Body of pancreas (tissue), 4 donors: ENCODE results near the gene HACD3. TPM values are rescaled to one million over a fixed set of nuclear protein-coding genes. Genes with fewer than 3 reads are reported as not detected.

Experiments used
- ATAC-seq: fragments of 150-250 bp; one replicate; pipeline ENCODE4 v1.9.1; 2016
- DNase-seq, 4 donors: peaks; one replicate each; pipeline ENCODE4 v3.0.0-alpha.2; 2019
- H3K27ac ChIP-seq, 4 donors: fragments of 200-600 bp; sonication (generic); 1 replicate in 3 of 4; 2 replicates in 1 of 4; pipeline versions ENCODE4 v1.5.1 to v1.6.1; 2016 to 2019; ENCODE audit warnings: mild to moderate bottlenecking in 1 of 4, mixed read lengths in 1 of 4, moderate library complexity in 1 of 4
- H3K27me3 ChIP-seq, 2 donors: fragments of 200-600 bp; sonication (generic); one replicate each; pipeline ENCODE4 v1.6.0; 2016; ENCODE audit warnings: mild to moderate bottlenecking in 1 of 2
- H3K36me3 ChIP-seq, 2 donors: fragments of 200-600 bp; sonication (generic); replicated peaks in 1 of 2; 2 replicates each; pipeline ENCODE4 v1.5.1; 2016; ENCODE audit warnings: low read depth in 2 of 2; ENCODE audit not compliant: insufficient read depth in 1 of 2
- H3K4me1 ChIP-seq: fragments of 200-600 bp; sonication (generic); one replicate; pipeline ENCODE4 v1.6.0; 2016
- H3K4me3 ChIP-seq, 2 donors: fragments of 200-600 bp; sonication (generic); 1 replicate in 1 of 2; 2 replicates in 1 of 2; pipeline ENCODE4 v1.5.1; 2016 to 2019
- H3K9me3 ChIP-seq, 3 donors: fragments of 200-600 bp; sonication (generic); 1 replicate in 2 of 3; 2 replicates in 1 of 3; pipeline ENCODE4 v1.5.1; 2016
- CTCF ChIP-seq, 7 experiments: fragments of 450-650 bp in 4 of 7; fragments of 200-600 bp in 3 of 7; sonication (generic) in 3 of 7; IDR thresholded peaks; one replicate each; pipeline ENCODE4 v1.5.1; 2016 to 2019; ENCODE audit warnings: antibody characterized with exemption in 7 of 7
- POLR2A ChIP-seq, 3 donors: fragments of 450-650 bp; IDR thresholded peaks; one replicate each; pipeline ENCODE4 v1.6.1; 2016; ENCODE audit warnings: antibody characterized with exemption in 3 of 3, mild to moderate bottlenecking in 2 of 3
- WGBS, 2 donors: methylation state at CpG; one replicate each; pipeline ENCODE4 v1.1.5; 2017; 5-methylcytosine and 5-hydroxymethylcytosine counted together
- intact Hi-C: fragments of 100-400 bp; cut with DNase I; formaldehyde crosslinking; loops from one replicate; pipeline ENCODE4 v1.15.1; 2023
- total RNA-seq, 2 donors: library from RNA; depleted of rRNA; stranded (reverse); fragments of >200 nt; gene quantifications; one replicate each; pipeline ENCODE4 v1.1.0, GENCODE V29; 2016

HACD3 gene
- total RNA-seq, 2 donors from 2014 or later, result 10.9 to 35.8 TPM

- Histone ChIP-seq H3K4me3 (no peak overlapping the region), H3K27ac (no peak overlapping the region), H3K9me3 (no peaks in the 10 kb centered on the region), H3K27me3 (no peaks in the 10 kb centered on the region), H3K4me1 (no peaks in the 10 kb centered on the region), H3K36me3 (peaks cover 0 to 7% of the 10 kb centered on the region in 2 donors)
- TF ChIP-seq CTCF (IDR thresholded peaks at IDR 0.05) (no peak), POLR2A (IDR thresholded peaks at IDR 0.05) (no peak)
- no peak for DNase-seq
- ATAC-seq, result no peak
- 81 to 91% methylated on average over 6 of the region's 6 CpGs for WGBS, 2 donors
- intact Hi-C loops, result no loop called here
Observed at GRCh38 chr15:65561934-65562333, 31.7 kb downstream of the HACD3 start.

GRCh38 chr15:65569728-65570127 lies 39.5 kb downstream of the HACD3 start:
- no peak overlapping the region for H3K4me3 ChIP-seq
- H3K27ac ChIP-seq, result no peak overlapping the region
- TF ChIP-seq POLR2A (IDR thresholded peaks at IDR 0.05), result no peak
- TF ChIP-seq CTCF (IDR thresholded peaks at IDR 0.05), result no peak
- intact Hi-C loops, result no loop called here
- ATAC-seq, result no peak
- no peak for DNase-seq
- no peaks in the 10 kb centered on the region for H3K9me3 ChIP-seq
- no peaks in the 10 kb centered on the region for H3K4me1 ChIP-seq
- no peaks in the 10 kb centered on the region for H3K27me3 ChIP-seq
- peaks cover 0 to 13% of the 10 kb centered on the region in 2 donors for H3K36me3 ChIP-seq
- WGBS, 2 donors, result 51 to 54% methylated on average over 3 of the region's 3 CpGs

GRCh38 chr15:65571971-65572370 lies 41.7 kb downstream of the HACD3 start:
- no peak overlapping the region for H3K27ac ChIP-seq
- intact Hi-C loops, result no loop called here
- TF ChIP-seq CTCF (IDR thresholded peaks at IDR 0.05), result no peak
- no peak for TF ChIP-seq POLR2A (IDR thresholded peaks at IDR 0.05)
- H3K4me1 ChIP-seq, result no peaks in the 10 kb centered on the region
- H3K27me3 ChIP-seq, result no peaks in the 10 kb centered on the region
- no peak overlapping the region for H3K4me3 ChIP-seq
- WGBS, 2 donors, result 74 to 86% methylated on average over 2 of the region's 2 CpGs
- DNase-seq (no peak), ATAC-seq (no peak)
- H3K36me3 ChIP-seq, result peaks cover 0 to 7% of the 10 kb centered on the region in 2 donors
- no peaks in the 10 kb centered on the region for H3K9me3 ChIP-seq

GRCh38 chr15:65576664-65577063 lies 46.4 kb downstream of the HACD3 start:
- ATAC-seq (no peak), DNase-seq (no peak)
- Histone ChIP-seq H3K36me3 (peaks cover 0 to 20% of the 10 kb centered on the region in 2 donors), H3K27me3 (no peaks in the 10 kb centered on the region), H3K4me3 (no peak overlapping the region), H3K9me3 (no peaks in the 10 kb centered on the region), H3K4me1 (no peaks in the 10 kb centered on the region), H3K27ac (no peak overlapping the region)
- no peak for TF ChIP-seq POLR2A (IDR thresholded peaks at IDR 0.05)
- TF ChIP-seq CTCF (IDR thresholded peaks at IDR 0.05), result no peak
- 100% methylated on average over 1 of the region's 1 CpG for WGBS, 2 donors
- intact Hi-C loops, result no loop called here

- H3K9me3 ChIP-seq, result no peaks in the 10 kb centered on the region
- H3K4me1 ChIP-seq, result no peaks in the 10 kb centered on the region
- H3K4me3 ChIP-seq, result no peak overlapping the region
- no peak for TF ChIP-seq POLR2A (IDR thresholded peaks at IDR 0.05)
- TF ChIP-seq CTCF (IDR thresholded peaks at IDR 0.05), result no peak
- no peak for DNase-seq
- H3K27ac ChIP-seq, result no peak overlapping the region
- H3K36me3 ChIP-seq, result peaks cover 0 to 18% of the 10 kb centered on the region in 2 donors
- 79 to 86% methylated on average over 6 of the region's 6 CpGs for WGBS, 2 donors
- no peaks in the 10 kb centered on the region for H3K27me3 ChIP-seq
- ATAC-seq, result no peak
- intact Hi-C loops, result no loop called here
Observed at GRCh38 chr15:65577129-65577996, 47.1 kb downstream of the HACD3 start.
